Activated CD8-positive, alpha-beta memory T cell treated with anti-CD3 and anti-CD28 coated beads, Interleukin-2, amount 50 U/mL, for 1 hour (primary cell): ENCODE data around the gene CDK11A.
"Not testable (repeated sequence)": the region's sequence is repeated elsewhere in the genome, so short reads cannot be mapped to it uniquely, and the experiment has no call there.

Source experiments
- DNase-seq: peaks from one replicate; pipeline ENCODE4 v3.0.0-alpha.2; 2020; ENCODE audit errors: extremely low read depth

Gene CDK11A

GRCh38 chr1:1684031-1684681, 40.0 kb downstream of the CDK11A start:
- DNase-seq, result no peak

GRCh38 chr1:1683104-1683905, 40.9 kb downstream of the CDK11A start:
- no peak for DNase-seq

- DNase-seq, result no peak
These were observed 43.3 kb downstream of the CDK11A start for GRCh38 chr1:1680912-1681273.

GRCh38 chr1:1680031-1680911, 43.9 kb downstream of the CDK11A start:
- DNase-seq, result no peak

- no peak for DNase-seq
These were observed 45.4 kb downstream of the CDK11A start for GRCh38 chr1:1678581-1679380.

GRCh38 chr1:1677718-1678580, 46.2 kb downstream of the CDK11A start:
- peak; percentile 19 for DNase-seq

- not testable (repeated sequence) for DNase-seq
These were observed 48.1 kb downstream of the CDK11A start for GRCh38 chr1:1676087-1676486.

- DNase-seq, result not testable (repeated sequence)
These were observed 48.9 kb downstream of the CDK11A start for GRCh38 chr1:1675218-1675617.

- not testable (repeated sequence) for DNase-seq
These were observed 49.4 kb downstream of the CDK11A start for GRCh38 chr1:1674806-1675205.

- DNase-seq, result no peak
These were observed 51.8 kb downstream of the CDK11A start for GRCh38 chr1:1672181-1672965.

GRCh38 chr1:1671365-1672119, 52.6 kb downstream of the CDK11A start:
- DNase-seq, result no peak

GRCh38 chr1:1670866-1671265, 53.3 kb downstream of the CDK11A start:
- DNase-seq, result no peak

- DNase-seq, result no peak
These were observed 54.4 kb downstream of the CDK11A start for GRCh38 chr1:1669468-1670440.

- DNase-seq, result no peak
These were observed 57.6 kb downstream of the CDK11A start for GRCh38 chr1:1666526-1666925.

GRCh38 chr1:1665815-1666251, 58.3 kb downstream of the CDK11A start:
- no peak for DNase-seq

GRCh38 chr1:1664941-1665814, 59.0 kb downstream of the CDK11A start:
- DNase-seq, result no peak

GRCh38 chr1:1664318-1664717, 59.8 kb downstream of the CDK11A start:
- DNase-seq, result not testable (repeated sequence)
